ENCODE measurements around the gene TCP11L2. TPM values are rescaled to one million over a fixed set of nuclear protein-coding genes. Genes with fewer than 3 reads are reported as not detected.

The TCP11L2 gene
- total RNA-seq, 1 donor from 2014 or later, result 1.4 TPM

GRCh38 chr12:106327309-106327869 is 24.9 kb downstream of the TCP11L2 start:
- Mint-ChIP-seq H3K36me3 (ENCODE audit: low read depth) (no peaks in the 10 kb centered on the region), H3K4me1 (no peaks in the 10 kb centered on the region), H3K27ac (ENCODE audit: unreplicated experiment) (no peak overlapping the region), H3K4me3 (no peak overlapping the region), H3K9me3 (no peaks in the 10 kb centered on the region), H3K27me3 (ENCODE audit: low read depth) (no peaks in the 10 kb centered on the region)
- DNase-seq (ENCODE audit: low read depth, low spot score), result no peak
- TF ChIP-seq CTCF (conservative IDR thresholded peaks at IDR 0.05), result no peak

- no peaks in the 10 kb centered on the region for H3K27me3 Mint-ChIP-seq (ENCODE audit: low read depth)
- H3K9me3 Mint-ChIP-seq, result peaks cover 3% of the 10 kb centered on the region
- H3K36me3 Mint-ChIP-seq (ENCODE audit: low read depth), result no peaks in the 10 kb centered on the region
- no peaks in the 10 kb centered on the region for H3K4me1 Mint-ChIP-seq
- TF ChIP-seq CTCF (conservative IDR thresholded peaks at IDR 0.05), result no peak
- no peak overlapping the region for H3K27ac Mint-ChIP-seq (ENCODE audit: unreplicated experiment)
- no peak for DNase-seq (ENCODE audit: low read depth, low spot score)
- no peak overlapping the region for H3K4me3 Mint-ChIP-seq
Observed at GRCh38 chr12:106328735-106329134, 26.2 kb downstream of the TCP11L2 start.

- no peak overlapping the region for H3K27ac Mint-ChIP-seq (ENCODE audit: unreplicated experiment)
- H3K4me3 Mint-ChIP-seq, result no peak overlapping the region
- no peak for TF ChIP-seq CTCF (conservative IDR thresholded peaks at IDR 0.05)
- H3K27me3 Mint-ChIP-seq (ENCODE audit: low read depth), result no peaks in the 10 kb centered on the region
- no peaks in the 10 kb centered on the region for H3K4me1 Mint-ChIP-seq
- peaks cover 3% of the 10 kb centered on the region for H3K9me3 Mint-ChIP-seq
- H3K36me3 Mint-ChIP-seq (ENCODE audit: low read depth), result no peaks in the 10 kb centered on the region
- DNase-seq (ENCODE audit: low read depth, low spot score), result no peak
Observed at GRCh38 chr12:106329231-106329982, 26.9 kb downstream of the TCP11L2 start.

- no peak for TF ChIP-seq CTCF (conservative IDR thresholded peaks at IDR 0.05)
- no peaks in the 10 kb centered on the region for H3K36me3 Mint-ChIP-seq (ENCODE audit: low read depth)
- no peaks in the 10 kb centered on the region for H3K27me3 Mint-ChIP-seq (ENCODE audit: low read depth)
- H3K27ac Mint-ChIP-seq (ENCODE audit: unreplicated experiment), result no peak overlapping the region
- no peak for DNase-seq (ENCODE audit: low read depth, low spot score)
- peaks cover 3% of the 10 kb centered on the region for H3K9me3 Mint-ChIP-seq
- H3K4me1 Mint-ChIP-seq, result no peaks in the 10 kb centered on the region
- H3K4me3 Mint-ChIP-seq, result no peak overlapping the region
Observed at GRCh38 chr12:106331599-106331998, 29.1 kb downstream of the TCP11L2 start.

GRCh38 chr12:106332536-106332935 is 30.0 kb downstream of the TCP11L2 start:
- Mint-ChIP-seq H3K27ac (ENCODE audit: unreplicated experiment) (no peak overlapping the region), H3K9me3 (peaks cover 3% of the 10 kb centered on the region), H3K27me3 (ENCODE audit: low read depth) (no peaks in the 10 kb centered on the region), H3K4me1 (no peaks in the 10 kb centered on the region), H3K36me3 (ENCODE audit: low read depth) (no peaks in the 10 kb centered on the region), H3K4me3 (no peak overlapping the region)
- no peak for DNase-seq (ENCODE audit: low read depth, low spot score)
- TF ChIP-seq CTCF (conservative IDR thresholded peaks at IDR 0.05), result no peak
